GM19452 (cell line): ENCODE data around the gene POU4F3.
A peak's percentile ranks its signal among the peaks of the same experiment; 100 is the strongest.
"Not testable (repeated sequence)": the region's sequence is repeated elsewhere in the genome, so short reads cannot be mapped to it uniquely, and the experiment has no call there.

Source experiments
- ATAC-seq: cut with Tn5 transposase; IDR thresholded peaks from one replicate; pipeline ENCODE4 v1.9.1; 2021; ENCODE audit not compliant: unreplicated experiment

Gene POU4F3, protein sequence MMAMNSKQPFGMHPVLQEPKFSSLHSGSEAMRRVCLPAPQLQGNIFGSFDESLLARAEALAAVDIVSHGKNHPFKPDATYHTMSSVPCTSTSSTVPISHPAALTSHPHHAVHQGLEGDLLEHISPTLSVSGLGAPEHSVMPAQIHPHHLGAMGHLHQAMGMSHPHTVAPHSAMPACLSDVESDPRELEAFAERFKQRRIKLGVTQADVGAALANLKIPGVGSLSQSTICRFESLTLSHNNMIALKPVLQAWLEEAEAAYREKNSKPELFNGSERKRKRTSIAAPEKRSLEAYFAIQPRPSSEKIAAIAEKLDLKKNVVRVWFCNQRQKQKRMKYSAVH

DNA sequence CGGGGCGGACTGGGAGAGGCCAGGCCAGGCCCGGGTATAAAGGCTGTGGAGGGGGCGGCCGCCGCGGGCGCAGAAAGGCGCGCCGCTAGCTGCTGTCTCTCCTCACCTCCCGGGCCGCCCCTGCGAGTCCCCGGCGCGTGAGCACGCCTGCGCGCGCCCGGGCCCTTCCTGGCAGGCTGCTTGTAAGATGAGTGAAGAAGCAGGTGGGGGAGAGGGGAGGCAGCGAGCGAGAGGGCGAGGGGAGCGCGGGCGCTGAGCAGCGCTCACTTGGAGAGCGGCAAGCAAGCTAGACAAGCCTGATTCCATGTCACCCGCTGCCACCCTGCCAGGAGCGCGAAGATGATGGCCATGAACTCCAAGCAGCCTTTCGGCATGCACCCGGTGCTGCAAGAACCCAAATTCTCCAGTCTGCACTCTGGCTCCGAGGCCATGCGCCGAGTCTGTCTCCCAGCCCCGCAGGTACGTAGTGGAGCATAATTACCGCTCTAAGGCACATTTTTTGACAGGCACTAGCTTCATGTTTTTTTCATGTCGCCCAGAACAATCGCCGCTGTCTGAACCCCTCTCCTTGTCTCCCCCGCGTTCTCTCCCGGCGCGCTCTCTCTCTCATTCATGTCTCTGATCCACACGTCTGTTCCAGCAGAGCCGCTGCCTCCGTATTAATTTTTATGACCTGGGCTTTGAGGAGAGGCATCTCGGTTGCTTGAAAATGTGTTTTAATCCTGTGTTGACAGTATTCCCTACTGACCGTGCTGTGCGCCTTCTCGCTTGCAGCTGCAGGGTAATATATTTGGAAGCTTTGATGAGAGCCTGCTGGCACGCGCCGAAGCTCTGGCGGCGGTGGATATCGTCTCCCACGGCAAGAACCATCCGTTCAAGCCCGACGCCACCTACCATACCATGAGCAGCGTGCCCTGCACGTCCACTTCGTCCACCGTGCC lies at the start of gene POU4F3:
Gene POU4F3 (plus strand): TSS at position 66 of the 941 bp plus-strand sequence. CDS start 274 bp downstream, at position 340.
- ATAC-seq = no peak

- ATAC-seq = no peak
Measured at GRCh38 chr5:146290318-146290717, 48.3 kb upstream of the POU4F3 start.

DNA sequence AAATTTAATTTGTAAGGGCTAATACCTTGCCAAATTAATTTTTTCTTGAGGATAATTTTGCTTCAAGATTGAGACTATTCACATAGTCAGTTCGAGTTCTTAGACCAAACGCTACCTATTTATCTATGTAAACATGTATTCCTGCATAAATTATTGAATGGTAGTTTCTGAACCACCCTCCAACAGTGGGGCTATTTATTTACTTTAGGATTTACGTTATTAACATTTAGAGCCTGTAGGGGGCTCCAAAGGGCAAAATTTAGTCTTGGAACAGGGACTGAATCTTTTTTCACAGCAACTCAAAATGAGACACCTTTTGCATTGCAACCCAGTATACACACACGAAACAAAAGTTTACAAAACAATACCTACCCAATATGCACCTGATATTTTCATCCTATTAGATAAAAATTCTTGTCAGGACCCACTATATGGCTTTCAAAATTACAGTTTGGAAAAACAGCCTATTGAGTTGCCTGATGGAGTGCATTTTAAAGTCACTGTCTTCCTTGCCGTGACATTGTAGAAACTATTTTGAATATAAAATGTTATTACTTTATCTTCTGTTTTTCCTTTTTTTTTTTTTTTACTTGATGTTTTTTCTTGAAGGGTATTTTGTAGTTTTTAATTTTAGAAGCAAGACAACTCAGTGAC lies 47.1 kb upstream of the POU4F3 start:
- peak; percentile 77 for ATAC-seq

DNA sequence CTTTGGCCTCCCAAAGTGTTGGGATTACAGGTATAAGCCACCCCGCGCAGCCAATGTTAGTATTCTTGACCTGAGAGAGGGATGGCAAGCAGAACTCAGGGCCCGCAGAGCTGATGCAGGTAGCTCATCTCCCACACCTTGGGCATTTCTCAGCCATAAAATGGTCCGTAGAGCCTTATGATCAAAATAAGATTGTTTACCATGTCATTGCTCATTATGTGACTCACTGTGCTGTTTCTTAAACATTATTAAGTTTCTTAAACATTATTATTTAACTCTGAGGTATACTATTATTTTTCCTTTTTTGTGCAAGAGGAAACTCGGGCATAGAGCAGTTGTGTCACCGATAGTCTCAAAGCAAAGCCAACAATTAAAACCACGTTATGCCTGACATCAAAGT lies 42.4 kb upstream of the POU4F3 start:
- no peak for ATAC-seq

DNA sequence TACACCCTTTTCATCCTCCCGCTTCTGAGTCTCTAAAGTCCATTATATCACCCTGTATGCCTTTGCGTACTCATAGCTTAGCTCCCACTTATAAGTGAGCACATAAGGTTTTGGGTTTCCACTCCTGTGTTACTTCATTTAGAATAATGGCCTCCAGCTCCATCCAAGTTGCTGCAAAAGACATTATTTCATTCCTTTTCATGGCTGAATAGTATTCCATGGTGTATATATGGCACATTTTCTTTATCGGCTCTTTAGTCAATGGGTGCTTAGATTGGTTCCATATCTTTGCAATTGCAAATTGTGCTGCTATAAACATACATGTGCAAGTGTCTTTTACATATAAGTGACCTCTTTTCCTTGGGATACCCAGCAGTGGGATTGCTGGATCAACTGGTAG lies 39.7 kb upstream of the POU4F3 start:
- ATAC-seq = not testable (repeated sequence)

GRCh38 chr5:146301626-146302025 lies 37.0 kb upstream of the POU4F3 start:
- ATAC-seq = no peak

DNA sequence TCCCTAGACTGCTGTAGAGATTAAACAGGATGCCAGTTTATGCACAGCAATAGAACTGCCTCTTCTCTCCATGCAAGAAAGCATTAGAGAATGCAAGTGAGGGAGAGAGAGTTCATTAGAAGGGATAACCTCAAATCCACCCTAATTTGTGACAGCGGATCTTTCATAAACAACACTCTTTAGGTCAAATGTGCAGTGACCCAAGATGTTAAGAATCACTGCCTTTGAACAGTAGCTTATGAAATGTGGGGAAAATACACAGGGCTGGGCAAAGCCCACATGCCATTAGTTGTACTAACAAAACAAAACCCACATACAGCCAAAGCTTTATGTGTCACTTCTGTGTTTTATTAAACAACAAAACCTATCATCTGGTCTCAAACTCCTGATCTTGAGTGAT lies 36.2 kb upstream of the POU4F3 start:
- ATAC-seq = no peak

DNA sequence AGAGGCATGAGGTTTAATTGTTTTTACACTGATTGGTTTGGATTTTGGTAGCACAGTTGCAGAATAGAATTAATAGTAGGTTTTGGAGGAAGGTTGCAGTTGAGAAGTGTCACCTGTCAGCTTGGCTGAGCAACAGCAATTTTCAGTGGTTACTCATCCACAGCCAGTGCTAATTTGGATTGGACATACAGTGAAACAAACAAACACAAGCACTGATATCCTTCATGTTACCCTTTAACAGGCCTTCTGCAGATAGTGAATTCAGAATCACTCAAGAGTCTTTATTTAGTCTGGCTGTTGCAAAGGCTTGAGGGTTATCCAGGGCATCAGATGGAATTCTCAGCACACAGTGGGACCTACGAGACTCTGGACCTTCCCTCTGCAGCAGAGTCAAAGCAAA lies 31.8 kb upstream of the POU4F3 start:
- no peak for ATAC-seq

DNA sequence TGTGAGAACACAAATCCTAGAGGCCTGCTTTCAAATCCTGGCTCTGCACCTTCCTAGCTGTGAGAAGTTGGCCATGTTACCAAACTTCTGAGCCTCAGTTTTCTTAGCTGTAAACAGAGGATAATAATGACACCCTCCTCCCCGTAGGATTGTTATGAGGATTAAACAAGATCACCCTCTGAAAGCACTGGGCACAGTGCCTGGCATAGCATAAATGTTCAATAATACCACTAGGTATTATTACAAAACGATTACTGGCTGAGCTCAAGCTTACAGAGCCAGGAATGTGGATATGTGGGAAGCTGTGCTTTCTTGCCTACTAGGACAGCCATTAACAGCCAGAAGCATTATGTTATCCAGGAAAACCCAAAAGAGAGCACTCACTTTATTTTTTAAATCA lies 30.8 kb upstream of the POU4F3 start:
- no peak for ATAC-seq

DNA sequence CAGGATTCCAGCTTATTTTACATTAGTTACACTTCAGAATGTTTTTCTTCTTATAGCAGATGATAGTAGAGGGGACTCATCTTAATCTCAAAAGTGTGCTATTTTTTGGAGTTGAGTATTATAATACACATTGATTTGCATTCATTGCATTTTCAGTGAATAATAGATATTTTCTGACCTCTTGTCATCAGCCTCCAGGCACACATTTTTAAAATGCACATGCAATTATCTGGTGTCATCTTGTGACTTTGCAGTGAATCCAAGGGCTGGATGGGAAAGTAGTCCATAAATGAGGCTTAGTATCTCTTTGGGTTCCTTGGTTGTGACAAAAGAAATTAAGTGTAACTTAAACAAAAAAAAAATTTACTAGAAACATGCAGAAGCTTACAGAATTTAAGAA lies 28.1 kb upstream of the POU4F3 start:
- ATAC-seq = no peak

- no peak for ATAC-seq
Measured at GRCh38 chr5:146311278-146311677, 27.4 kb upstream of the POU4F3 start.

GRCh38 chr5:146313027-146313426 lies 25.6 kb upstream of the POU4F3 start:
- no peak for ATAC-seq

DNA sequence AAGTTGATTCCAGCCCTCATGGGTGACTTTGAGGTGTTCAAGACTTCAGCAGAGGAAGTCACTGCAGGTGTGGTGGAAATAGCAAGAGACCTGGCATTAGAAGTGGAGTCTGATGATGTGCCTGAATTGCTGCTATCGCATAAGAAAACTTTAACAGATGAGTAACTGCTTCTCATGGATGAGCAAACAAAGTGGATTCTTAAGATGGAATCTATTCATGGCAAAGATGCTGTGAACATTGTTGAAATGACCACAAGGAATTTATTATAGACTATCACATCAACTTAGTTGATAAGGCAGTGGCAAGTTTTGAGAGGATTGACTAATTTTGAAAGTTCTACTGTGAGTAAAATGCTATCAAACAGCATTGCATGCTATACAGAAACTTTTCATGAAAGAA lies 17.1 kb upstream of the POU4F3 start:
- ATAC-seq = no peak

DNA sequence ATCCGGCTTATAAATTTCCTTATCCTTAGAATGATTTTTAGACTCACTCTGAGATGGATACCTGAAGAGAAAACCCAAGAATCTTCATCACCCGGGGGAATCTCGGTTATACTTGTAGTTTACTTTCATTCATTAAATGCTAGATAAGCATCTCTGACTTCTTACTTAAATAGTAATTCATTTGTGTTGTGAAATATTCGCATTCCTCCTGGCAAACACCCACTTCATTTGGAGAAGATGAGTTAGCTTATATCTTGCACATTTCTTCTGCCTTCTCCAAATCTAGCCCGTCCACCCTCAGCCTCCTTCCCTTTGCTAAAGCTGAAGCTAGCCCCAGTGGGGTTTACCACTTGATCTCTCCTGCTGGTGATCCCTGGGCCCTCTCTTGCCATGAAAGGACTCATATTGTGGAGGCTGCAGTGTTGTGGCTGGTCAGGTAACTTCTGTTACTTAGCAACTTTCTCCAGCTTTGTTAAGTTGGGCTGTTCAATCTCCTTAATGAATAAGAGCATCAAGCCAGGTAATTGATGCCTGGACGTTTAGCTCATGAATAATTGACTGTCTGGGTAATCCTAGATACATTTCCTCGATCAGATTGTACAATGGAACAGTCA lies 11.3 kb upstream of the POU4F3 start:
- ATAC-seq = no peak

DNA sequence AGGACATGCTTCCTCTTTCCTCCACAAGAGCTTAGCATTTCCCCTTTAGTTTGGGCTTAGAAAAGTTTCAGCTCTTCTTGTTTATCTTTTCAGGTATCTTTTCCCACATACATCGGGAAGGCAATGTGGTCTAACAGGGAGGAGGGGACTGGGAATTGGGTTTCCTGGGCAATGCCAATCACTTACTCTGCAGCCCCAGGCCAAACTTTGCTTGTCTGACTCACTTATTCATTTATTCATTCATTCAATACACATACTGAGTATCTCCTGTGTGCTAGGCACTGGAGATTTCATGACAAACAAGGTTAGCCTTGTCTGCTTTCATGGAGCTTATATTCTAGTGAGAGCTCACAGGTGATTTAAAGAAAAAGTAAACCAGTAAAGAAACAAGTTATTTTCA lies 10.7 kb upstream of the POU4F3 start:
- ATAC-seq = no peak

- no peak for ATAC-seq
Measured at GRCh38 chr5:146329697-146330096, 8.9 kb upstream of the POU4F3 start.

DNA sequence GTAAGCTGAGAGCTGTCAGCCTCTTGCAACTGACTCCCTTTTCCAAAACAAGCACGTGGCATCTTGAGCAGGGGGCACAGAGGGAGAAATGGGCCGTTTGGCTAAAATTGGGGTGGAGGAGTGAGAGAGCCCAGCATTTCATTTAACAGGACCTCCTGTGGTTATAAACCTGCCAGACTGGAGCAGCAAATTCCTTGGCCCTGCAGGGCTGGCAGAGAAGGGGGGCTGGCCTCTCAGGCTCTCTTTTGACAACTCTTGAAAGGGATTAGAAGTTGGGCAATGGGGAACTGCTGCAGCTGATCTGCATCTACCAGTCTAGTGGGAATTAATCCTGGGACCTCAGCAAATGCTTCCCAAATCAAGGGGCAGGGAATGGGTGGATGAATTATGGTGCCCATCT lies 7.2 kb upstream of the POU4F3 start:
- ATAC-seq = no peak

GRCh38 chr5:146334074-146334533 lies 4.5 kb upstream of the POU4F3 start:
- ATAC-seq = no peak

- ATAC-seq = no peak
Measured at GRCh38 chr5:146336197-146336596, 2.4 kb upstream of the POU4F3 start.

GRCh38 chr5:146337264-146337904 lies 1.3 kb upstream of the POU4F3 start:
- no peak for ATAC-seq

GRCh38 chr5:146337928-146338327 lies 711 bp upstream of the POU4F3 start:
- no peak for ATAC-seq
